Measurements from ENCODE around the gene MEF2A.

DNA sequence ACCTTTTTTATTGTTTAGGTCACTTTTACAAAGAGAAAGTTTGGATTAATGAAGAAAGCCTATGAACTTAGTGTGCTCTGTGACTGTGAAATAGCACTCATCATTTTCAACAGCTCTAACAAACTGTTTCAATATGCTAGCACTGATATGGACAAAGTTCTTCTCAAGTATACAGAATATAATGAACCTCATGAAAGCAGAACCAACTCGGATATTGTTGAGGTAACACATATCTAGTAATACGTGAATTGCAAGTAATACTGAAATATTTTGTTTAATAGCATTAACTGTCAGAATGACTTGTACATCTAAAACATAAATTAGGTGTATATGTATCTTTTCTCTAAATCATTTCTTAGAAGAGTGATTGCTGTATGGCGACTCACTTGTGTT, 79.8 kb downstream of the MEF2A start:
- no peak for TF ChIP-seq POLR2A (IDR thresholded peaks at IDR 0.05; ENCODE audit: low read depth, low read length)
- TF ChIP-seq POLR2AphosphoS5 (IDR thresholded peaks at IDR 0.05; ENCODE audit: low read depth, low read length), result no peak
- no peak for TF ChIP-seq TAF1 (IDR thresholded peaks at IDR 0.05; ENCODE audit: borderline replicate concordance, low read depth, low read length)
